Measurements from ENCODE around the gene MRPL55. TPM values are rescaled to one million over a fixed set of nuclear protein-coding genes. Genes with fewer than 3 reads are reported as not detected.

Gene MRPL55
- total RNA-seq, 1 donor = 51.4 TPM

DNA sequence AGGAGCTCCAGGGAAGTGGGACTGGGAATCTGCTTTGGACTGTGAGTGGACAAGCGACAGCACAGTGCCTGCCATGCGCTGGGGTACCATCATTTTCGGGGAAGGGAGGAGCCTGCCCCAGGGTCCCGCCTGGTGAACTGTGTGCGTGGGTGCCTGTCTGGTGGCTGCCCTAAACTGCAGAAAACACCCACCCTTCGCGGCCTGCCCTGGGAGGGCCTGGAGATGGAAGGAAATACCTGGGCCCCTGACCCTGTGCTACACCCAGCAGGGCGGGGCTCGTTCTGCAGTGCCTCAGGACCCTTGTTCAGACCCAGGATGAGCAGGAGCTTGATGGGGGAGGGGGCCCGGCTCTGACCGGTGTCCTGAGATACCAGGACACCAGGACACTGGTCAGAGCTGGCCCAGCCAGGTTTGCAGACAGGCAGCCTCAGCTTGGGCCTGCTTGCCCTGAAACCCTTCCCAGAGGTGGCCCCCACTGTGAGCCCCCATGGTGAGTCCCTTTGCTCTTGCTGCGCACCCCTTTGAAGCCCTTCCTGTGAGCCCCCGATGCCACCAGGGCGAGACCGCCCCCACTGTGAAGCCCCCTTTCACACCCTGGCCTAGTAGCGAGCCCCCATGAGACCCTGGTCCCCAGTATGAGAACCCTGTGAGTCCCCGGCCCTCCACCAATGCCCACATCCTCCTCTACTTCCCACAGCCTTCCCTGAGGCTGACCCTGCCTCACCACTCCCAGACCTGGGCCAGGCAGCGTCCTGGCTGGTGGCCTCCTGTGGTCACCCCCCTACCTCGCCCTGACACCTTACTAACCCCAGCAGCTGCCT, 43.2 kb upstream of the MRPL55 start:
- Histone ChIP-seq H3K27ac (ENCODE audit: low read depth, low read length) (no peak overlapping the region), H3K79me2 (ENCODE audit: insufficient read depth, low read length) (peaks cover 35% of the 10 kb centered on the region), H3K4me3 (ENCODE audit: insufficient read depth, low read length) (no peak overlapping the region), H3K9me3 (ENCODE audit: low read depth, low read length) (no peaks in the 10 kb centered on the region), H3K4me1 (ENCODE audit: insufficient read depth, low read length) (peaks cover 19% of the 10 kb centered on the region), H2AFZ (ENCODE audit: low read length) (no peak overlapping the region), H3K4me2 (ENCODE audit: insufficient read depth, low read length) (no peak overlapping the region), H3K36me3 (ENCODE audit: insufficient read depth, low read length) (no peaks in the 10 kb centered on the region), H4K20me1 (ENCODE audit: insufficient read depth, low read length) (peaks cover 42% of the 10 kb centered on the region), H3K27me3 (ENCODE audit: insufficient read depth, low read length) (no peaks in the 10 kb centered on the region)
- TF ChIP-seq, protein P1, sequence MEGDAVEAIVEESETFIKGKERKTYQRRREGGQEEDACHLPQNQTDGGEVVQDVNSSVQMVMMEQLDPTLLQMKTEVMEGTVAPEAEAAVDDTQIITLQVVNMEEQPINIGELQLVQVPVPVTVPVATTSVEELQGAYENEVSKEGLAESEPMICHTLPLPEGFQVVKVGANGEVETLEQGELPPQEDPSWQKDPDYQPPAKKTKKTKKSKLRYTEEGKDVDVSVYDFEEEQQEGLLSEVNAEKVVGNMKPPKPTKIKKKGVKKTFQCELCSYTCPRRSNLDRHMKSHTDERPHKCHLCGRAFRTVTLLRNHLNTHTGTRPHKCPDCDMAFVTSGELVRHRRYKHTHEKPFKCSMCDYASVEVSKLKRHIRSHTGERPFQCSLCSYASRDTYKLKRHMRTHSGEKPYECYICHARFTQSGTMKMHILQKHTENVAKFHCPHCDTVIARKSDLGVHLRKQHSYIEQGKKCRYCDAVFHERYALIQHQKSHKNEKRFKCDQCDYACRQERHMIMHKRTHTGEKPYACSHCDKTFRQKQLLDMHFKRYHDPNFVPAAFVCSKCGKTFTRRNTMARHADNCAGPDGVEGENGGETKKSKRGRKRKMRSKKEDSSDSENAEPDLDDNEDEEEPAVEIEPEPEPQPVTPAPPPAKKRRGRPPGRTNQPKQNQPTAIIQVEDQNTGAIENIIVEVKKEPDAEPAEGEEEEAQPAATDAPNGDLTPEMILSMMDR (IDR thresholded peaks at IDR 0.05; ENCODE audit: extremely low read depth, low read depth, low read length) = no peak
- peak; percentile 58 for DNase-seq (ENCODE audit: insufficient read length, low spot score, missing footprints)

DNA sequence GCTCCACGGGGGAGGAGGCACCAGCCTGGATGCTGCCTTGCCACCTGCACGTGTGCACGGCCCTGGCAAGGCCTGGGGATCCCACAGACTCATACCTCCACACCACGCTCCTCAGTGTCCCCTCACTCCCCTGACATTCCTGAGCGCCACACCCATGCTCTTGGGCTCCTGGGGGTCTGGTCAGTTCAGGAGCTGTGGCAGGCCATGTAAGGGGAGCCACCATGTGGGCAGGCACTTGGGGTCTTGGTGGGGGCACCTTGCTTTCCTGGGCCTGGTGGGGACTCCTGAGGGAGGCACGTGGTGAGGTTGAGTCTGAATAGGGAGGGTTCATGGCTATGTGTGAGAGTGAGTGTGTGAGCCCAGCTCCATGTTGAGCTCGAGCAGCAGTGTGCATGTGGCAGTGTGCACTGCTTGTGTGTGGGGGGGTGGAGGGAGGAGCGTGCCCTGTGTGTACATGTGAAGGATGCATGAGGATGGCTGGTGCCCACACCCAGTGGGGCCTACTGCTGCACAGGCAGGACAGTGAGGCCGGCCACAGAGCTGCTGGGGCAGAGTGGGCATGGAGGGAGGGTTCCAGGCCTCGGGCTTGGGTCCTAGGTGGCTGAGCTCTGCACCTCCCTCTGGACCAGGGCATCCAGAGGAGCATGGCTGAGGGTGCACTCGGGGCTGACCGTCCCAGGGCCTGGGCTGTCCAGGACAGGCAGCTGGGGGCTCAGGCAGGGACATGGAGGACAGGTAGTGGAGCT, 42.3 kb upstream of the MRPL55 start:
- peaks cover 4% of the 10 kb centered on the region for H3K36me3 ChIP-seq (ENCODE audit: insufficient read depth, low read length)
- peak overlapping the region; percentile 4 for H3K4me2 ChIP-seq (ENCODE audit: insufficient read depth, low read length)
- H3K4me3 ChIP-seq (ENCODE audit: insufficient read depth, low read length) = no peak overlapping the region
- H3K9me3 ChIP-seq (ENCODE audit: low read depth, low read length) = no peaks in the 10 kb centered on the region
- H3K4me1 ChIP-seq (ENCODE audit: insufficient read depth, low read length) = peaks cover 19% of the 10 kb centered on the region
- TF ChIP-seq, protein P1 (IDR thresholded peaks at IDR 0.05; ENCODE audit: extremely low read depth, low read depth, low read length) = no peak
- H3K79me2 ChIP-seq (ENCODE audit: insufficient read depth, low read length) = peaks cover 45% of the 10 kb centered on the region
- peak overlapping the region; percentile 10 for H3K27ac ChIP-seq (ENCODE audit: low read depth, low read length)
- H4K20me1 ChIP-seq (ENCODE audit: insufficient read depth, low read length) = peaks cover 44% of the 10 kb centered on the region
- DNase-seq (ENCODE audit: insufficient read length, low spot score, missing footprints) = peak; percentile 69
- H2AFZ ChIP-seq (ENCODE audit: low read length) = no peak overlapping the region
- H3K27me3 ChIP-seq (ENCODE audit: insufficient read depth, low read length) = no peaks in the 10 kb centered on the region

DNA sequence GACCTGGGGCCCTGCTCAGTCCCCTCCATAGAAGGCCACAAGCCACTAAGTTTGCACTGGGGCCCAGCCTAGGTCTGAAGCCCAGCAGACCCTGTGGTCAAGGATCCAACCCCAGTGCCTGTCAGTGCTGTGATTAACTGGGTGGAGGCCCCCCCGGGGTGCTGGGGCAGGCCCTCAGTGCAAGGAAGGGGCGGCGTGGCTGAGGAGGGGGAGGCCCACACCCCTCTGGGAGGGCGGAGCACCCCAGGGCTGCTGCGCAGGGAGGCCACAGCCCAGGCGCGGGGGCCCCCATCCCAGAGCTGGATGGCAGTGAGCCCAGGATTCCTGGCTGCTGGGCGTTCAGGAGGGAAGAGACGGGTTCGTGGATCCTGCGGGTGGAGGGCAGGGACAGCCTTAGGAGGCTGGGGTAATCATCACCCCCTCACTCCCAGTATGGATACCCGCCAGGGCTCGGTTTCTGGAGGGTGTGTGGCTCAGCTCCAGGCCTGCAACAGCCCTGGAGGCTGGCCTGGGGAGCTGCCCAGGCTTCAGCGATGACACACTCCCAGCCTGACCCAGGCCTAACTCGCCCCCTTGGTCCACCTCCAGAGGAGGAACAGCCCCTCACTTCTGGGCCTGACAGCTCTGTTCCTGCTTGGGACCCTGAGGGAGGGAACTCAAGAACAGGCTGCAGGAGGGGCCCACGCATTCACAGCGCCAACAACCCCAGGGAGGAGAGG, 41.5 kb upstream of the MRPL55 start:
- Histone ChIP-seq H3K9me3 (ENCODE audit: low read depth, low read length) (no peaks in the 10 kb centered on the region), H3K27ac (ENCODE audit: low read depth, low read length) (peak overlapping the region; percentile 37), H3K36me3 (ENCODE audit: insufficient read depth, low read length) (peaks cover 4% of the 10 kb centered on the region), H3K4me1 (ENCODE audit: insufficient read depth, low read length) (peaks cover 19% of the 10 kb centered on the region), H2AFZ (ENCODE audit: low read length) (no peak overlapping the region), H3K4me2 (ENCODE audit: insufficient read depth, low read length) (peak overlapping the region; percentile 4), H4K20me1 (ENCODE audit: insufficient read depth, low read length) (peaks cover 44% of the 10 kb centered on the region), H3K4me3 (ENCODE audit: insufficient read depth, low read length) (no peak overlapping the region), H3K79me2 (ENCODE audit: insufficient read depth, low read length) (peaks cover 52% of the 10 kb centered on the region), H3K27me3 (ENCODE audit: insufficient read depth, low read length) (no peaks in the 10 kb centered on the region)
- TF ChIP-seq, protein P1 (IDR thresholded peaks at IDR 0.05; ENCODE audit: extremely low read depth, low read depth, low read length) = no peak
- DNase-seq (ENCODE audit: insufficient read length, low spot score, missing footprints) = peak; percentile 99

Measured in osteoblast (primary cell).